Memory B cell (primary cell): Measurements from ENCODE around the gene RAI1.
"Not testable (repeated sequence)": the region's sequence is repeated elsewhere in the genome, so short reads cannot be mapped to it uniquely, and the experiment has no call there.

Experiments
- ATAC-seq: fragments of 150-1000 bp; cut with Tn5 transposase; 2 replicates; pipeline ENCODE4 v1.10.0; 2021; ENCODE audit warnings: low read depth, mild to moderate bottlenecking, moderate library complexity
- DNase-seq, 2 donors: peaks; one replicate each; pipeline ENCODE4 v3.0.0; 2022; ENCODE audit warnings: low spot score in 2 of 2
- H3K27ac Mint-ChIP-seq: one replicate; pipeline ENCODE4 v1.8.0; 2022; ENCODE audit warnings: mild to moderate bottlenecking, moderate library complexity, mixed read lengths
- H3K27me3 Mint-ChIP-seq: one replicate; pipeline ENCODE4 v1.8.0; 2022; ENCODE audit warnings: mixed read lengths
- H3K36me3 Mint-ChIP-seq: one replicate; pipeline ENCODE4 v1.8.0; 2022; ENCODE audit warnings: mild to moderate bottlenecking, mixed read lengths
- H3K4me1 Mint-ChIP-seq: one replicate; pipeline ENCODE4 v1.8.0; 2022; ENCODE audit warnings: mixed read lengths
- H3K4me3 Mint-ChIP-seq: one replicate; pipeline ENCODE4 v1.8.0; 2022; ENCODE audit warnings: mild to moderate bottlenecking, moderate library complexity, mixed read lengths
- H3K9me3 Mint-ChIP-seq: one replicate; pipeline ENCODE4 v1.8.0; 2022; ENCODE audit warnings: mixed read lengths

Gene RAI1

DNA sequence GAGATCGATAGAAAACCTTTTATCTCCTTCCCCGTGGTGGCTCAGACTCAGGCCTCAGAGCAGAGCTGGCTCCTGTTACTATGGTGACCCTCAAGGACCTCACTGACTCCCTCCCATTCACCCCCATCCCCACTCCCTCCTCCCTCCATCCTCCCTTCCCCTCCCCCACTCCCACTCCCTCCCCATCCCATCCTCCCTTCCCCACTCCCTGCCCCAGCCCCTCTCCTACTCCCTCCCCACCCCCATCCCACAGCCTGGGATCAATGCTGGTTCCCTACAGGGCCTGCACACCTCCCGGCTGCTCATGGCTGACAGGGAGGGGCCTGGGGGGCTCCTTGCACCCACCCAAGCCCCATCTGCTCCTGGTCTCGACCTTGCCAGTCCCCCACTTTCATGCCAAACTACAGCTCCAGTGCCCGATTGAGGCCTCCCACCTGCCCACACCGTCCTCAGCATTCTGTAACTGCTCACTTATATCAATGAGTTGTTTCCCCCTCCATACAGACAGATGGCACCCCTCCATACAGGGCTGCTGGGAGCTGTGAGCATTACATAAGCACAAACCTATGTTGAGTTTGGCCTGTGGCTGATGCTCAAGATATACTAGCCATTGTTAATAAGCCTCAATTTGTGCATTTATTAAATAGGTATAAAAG lies 11.6 kb upstream of the RAI1 start:
- no peak overlapping the region for H3K4me3 Mint-ChIP-seq
- no peaks in the 10 kb centered on the region for H3K36me3 Mint-ChIP-seq
- DNase-seq: no peak
- H3K27me3 Mint-ChIP-seq: no peaks in the 10 kb centered on the region
- H3K27ac Mint-ChIP-seq: no peak overlapping the region
- H3K9me3 Mint-ChIP-seq: no peaks in the 10 kb centered on the region
- ATAC-seq: no peak
- peaks cover 18% of the 10 kb centered on the region for H3K4me1 Mint-ChIP-seq

DNA sequence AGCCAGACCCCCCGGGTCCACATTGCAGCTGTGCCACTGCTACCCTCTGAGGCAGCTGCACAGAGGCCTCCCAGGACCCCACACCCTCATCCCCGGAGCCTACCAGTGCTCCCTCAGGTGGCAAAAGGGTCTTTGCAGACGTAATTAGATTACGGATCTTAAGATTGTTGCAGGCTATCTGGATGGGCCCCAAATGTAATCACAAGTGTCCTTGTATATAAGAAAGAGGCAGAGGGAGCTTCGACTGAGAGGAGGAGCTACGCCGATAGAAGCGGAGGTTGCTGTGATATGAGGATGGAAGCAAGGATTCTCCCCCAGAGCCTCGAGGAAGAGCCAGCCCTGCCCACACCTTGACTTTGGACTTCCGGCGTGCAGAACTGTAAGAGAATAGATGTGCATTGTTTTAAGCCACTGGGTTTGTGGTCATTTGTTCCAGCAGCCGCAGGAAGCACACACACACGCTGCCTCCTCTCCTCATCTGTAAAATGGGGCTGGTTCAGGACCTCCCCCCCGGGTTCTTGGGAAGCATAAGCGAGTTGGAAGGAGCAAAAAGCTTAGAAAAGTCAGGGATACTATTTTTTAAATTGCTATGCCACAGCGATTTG lies 10.5 kb upstream of the RAI1 start:
- Mint-ChIP-seq H3K4me1 (peaks cover 19% of the 10 kb centered on the region), H3K36me3 (no peaks in the 10 kb centered on the region), H3K27me3 (no peaks in the 10 kb centered on the region), H3K27ac (no peak overlapping the region), H3K4me3 (no peak overlapping the region), H3K9me3 (no peaks in the 10 kb centered on the region)
- no peak for DNase-seq
- no peak for ATAC-seq

DNA sequence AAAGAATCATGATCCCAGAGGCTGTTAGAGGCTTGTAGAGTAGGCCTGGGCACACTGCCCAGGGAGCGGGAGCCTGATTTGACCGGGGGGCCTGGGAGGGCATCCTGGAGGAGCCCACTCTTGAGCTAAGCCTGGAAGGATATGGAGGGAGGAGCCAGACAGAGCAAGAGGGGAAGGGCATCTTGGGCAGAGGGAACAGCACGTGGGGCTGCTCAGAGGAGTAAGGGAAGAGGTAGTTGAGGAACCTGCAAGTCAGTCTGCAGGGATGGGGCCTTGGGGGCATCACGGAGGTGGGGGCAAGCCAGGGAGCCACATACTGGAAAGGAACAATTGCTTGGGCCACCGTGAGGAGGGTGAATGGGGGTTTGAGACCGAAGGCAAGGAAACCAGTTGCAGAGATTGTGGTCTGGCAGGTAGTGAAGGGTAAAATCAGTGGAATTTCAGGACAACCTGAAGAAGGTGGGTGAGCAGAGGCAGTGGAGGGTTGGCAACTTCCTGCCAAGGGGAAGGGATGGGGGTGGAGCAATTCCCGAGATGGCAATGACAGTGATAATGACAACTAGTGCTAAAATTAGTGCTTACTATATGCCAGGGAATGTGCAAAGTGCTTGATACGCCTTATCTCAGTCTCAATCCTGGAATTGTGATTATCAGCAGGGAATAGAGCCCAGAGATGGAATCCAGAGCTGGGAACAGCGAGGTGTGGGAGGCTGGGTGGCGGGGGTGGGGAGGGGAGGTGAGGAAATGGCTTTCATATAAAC lies 9.7 kb upstream of the RAI1 start:
- Mint-ChIP-seq H3K27ac (no peak overlapping the region), H3K4me3 (no peak overlapping the region), H3K4me1 (peaks cover 26% of the 10 kb centered on the region), H3K27me3 (no peaks in the 10 kb centered on the region), H3K9me3 (no peaks in the 10 kb centered on the region), H3K36me3 (no peaks in the 10 kb centered on the region)
- ATAC-seq: no peak
- no peak for DNase-seq

DNA sequence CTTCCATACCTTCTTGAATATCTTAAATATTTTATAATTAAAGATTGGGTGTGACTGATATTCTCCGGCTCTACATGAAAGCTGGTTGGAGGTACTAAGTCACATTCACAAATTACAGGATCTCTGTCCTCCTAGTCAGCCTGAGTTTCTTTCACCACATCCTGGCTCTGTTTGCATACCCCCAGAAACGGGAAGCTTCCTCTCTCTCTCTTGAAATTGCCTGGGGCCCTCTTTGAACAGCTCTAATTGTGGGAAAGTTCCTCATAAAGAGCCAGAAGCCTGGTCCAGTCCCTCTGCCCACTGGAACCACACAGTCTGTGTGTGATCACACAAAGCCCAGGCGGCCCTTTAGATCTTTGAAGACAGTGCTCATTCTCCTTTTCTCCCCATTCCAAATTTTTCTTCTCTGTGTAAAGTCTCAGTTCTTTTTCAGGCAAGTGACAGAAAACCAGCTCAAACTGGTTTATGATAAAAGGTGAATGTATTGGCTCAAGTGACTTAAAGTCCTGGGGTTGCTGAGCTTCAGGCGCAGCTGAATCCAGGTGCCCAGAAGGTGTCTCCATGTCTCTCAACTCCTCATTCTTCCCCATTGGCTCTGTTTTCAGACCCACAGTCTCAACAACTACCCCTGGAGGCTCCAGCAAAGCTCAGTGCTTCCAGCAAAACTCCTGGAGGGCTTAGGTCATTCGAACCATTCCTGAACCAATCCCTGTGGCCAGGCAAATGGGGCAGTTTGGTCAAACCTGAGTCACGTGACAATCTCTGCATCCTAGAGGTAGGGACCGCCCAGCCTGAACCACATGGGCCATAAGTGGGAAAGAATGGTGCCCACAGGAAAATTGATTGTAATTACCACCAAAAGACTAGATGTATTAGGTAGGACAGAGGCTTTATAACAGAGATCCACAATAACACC lies 8.5 kb upstream of the RAI1 start:
- ATAC-seq: peak; percentile 55
- no peak overlapping the region for H3K27ac Mint-ChIP-seq
- no peaks in the 10 kb centered on the region for H3K36me3 Mint-ChIP-seq
- peak overlapping the region; percentile 49 for H3K4me3 Mint-ChIP-seq
- H3K4me1 Mint-ChIP-seq: peaks cover 33% of the 10 kb centered on the region
- H3K9me3 Mint-ChIP-seq: no peaks in the 10 kb centered on the region
- H3K27me3 Mint-ChIP-seq: no peaks in the 10 kb centered on the region
- no peak for DNase-seq

DNA sequence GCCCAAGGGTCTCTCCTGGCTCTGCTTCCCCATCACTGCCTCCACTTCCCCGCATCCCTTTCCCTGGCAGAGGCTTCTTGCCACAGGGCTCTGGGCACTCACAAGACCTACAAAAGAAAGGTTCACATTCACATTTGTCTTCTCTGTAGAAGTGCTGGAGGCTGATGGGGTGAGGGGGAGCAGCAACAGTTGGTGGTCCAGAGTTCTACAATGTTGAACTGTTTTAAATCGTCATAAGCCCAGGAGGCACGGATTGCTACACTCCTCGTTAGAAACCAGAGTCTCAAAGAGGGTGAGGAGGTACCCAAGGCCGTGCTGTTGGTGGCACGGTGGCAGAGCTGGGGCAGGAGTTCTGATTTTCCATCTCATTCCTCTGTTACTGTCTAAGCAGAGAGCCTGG lies 5.8 kb upstream of the RAI1 start:
- H3K9me3 Mint-ChIP-seq: no peaks in the 10 kb centered on the region
- no peak overlapping the region for H3K27ac Mint-ChIP-seq
- H3K36me3 Mint-ChIP-seq: no peaks in the 10 kb centered on the region
- DNase-seq (no peak), ATAC-seq (no peak)
- no peak overlapping the region for H3K4me3 Mint-ChIP-seq
- peaks cover 3% of the 10 kb centered on the region for H3K27me3 Mint-ChIP-seq
- peaks cover 33% of the 10 kb centered on the region for H3K4me1 Mint-ChIP-seq

DNA sequence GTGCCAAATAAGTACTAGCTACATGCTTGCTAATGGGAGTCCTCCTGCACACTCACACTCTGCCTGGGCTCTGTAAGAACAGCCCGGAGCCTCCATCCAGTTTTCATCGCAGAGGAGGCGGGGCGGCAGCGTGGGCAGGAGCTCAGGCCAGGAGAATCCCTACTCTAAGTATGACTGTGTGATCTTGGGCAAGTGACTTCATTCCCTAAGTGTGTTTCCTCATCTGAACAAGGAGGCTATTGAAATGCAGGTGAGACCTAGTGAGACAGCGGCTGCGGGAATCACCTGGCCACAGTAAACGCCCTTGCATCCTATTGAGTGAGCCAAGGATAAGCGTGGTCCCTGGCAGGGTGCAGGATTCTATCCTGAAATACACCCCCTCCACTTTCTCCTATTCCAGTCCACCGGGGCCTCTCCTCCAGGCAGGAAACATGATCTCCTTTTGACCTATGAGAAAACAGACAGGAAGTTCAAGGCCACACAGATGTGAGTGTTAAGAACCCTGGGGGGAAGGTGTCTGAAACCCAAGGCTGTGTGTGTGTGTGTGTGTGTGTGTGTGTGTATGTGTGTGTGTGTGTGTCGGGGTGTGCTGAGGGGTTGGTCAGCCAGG lies 5.2 kb upstream of the RAI1 start:
- Mint-ChIP-seq H3K9me3 (no peaks in the 10 kb centered on the region), H3K4me1 (peaks cover 35% of the 10 kb centered on the region), H3K36me3 (no peaks in the 10 kb centered on the region), H3K27me3 (peaks cover 5% of the 10 kb centered on the region), H3K4me3 (peak overlapping the region; percentile 16), H3K27ac (peak overlapping the region; percentile 69)
- no peak for DNase-seq
- ATAC-seq: peak; percentile 22

DNA sequence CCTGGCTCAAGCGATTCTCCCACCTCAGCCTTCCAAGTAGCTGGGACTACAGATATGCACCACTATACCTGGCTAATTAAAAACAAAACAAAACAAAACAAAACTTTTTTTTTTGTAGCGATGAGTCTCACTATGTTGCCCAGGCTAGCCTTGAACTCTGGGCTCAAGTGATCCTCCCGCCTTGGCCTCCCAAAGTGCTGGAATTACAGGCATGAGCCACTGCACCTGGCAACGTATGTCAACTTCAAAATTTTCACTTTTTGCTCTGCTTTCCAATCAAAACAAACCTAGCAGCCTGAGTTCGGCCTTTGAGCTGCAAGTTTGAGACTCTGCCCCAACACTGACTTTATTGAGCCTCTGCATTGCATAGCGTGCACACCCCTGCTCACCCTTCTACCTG lies 4.5 kb upstream of the RAI1 start:
- Mint-ChIP-seq H3K27ac (peak overlapping the region; percentile 69), H3K9me3 (no peaks in the 10 kb centered on the region), H3K4me3 (peak overlapping the region; percentile 61), H3K27me3 (peaks cover 5% of the 10 kb centered on the region), H3K36me3 (no peaks in the 10 kb centered on the region), H3K4me1 (peaks cover 31% of the 10 kb centered on the region)
- no peak for DNase-seq
- ATAC-seq: no peak

DNA sequence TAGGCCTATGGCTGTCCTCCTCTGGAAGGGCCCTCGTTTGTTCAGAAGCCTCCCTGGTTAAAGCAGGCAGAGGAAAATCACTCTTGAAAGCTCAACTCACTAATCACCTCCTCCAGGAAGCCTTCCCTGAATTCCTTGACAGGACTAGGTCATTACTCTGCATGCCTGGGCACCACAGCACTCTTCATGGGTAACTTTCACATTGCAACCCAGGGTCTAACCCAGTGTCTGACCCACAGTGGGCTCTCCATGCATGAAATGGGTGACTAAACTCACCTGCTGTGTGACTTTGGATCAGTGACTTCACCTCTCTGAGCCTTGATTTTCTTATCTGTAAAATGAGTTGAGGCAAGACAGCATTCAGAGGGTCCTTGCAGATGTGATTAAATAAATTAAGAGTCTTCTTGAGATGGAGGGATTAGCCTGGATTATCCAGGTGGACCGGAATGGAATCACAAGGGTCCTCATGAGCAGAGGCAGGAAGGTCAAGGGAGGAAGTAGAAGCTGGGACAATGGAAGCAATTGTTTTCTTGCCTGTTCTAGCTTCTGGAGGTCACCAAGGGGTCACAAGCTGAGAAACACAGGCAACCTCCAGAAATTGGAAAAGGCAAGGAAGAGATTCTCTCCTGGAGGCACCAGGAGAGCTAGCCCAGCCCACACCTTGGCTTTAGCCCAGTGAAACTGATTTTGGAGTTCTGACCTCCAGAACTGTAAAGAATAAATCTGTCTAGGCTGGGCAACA lies 3.8 kb upstream of the RAI1 start:
- Mint-ChIP-seq H3K27me3 (peaks cover 5% of the 10 kb centered on the region), H3K36me3 (no peaks in the 10 kb centered on the region), H3K4me3 (no peak overlapping the region), H3K27ac (no peak overlapping the region), H3K4me1 (peaks cover 29% of the 10 kb centered on the region), H3K9me3 (no peaks in the 10 kb centered on the region)
- DNase-seq (no peak), ATAC-seq (no peak)

DNA sequence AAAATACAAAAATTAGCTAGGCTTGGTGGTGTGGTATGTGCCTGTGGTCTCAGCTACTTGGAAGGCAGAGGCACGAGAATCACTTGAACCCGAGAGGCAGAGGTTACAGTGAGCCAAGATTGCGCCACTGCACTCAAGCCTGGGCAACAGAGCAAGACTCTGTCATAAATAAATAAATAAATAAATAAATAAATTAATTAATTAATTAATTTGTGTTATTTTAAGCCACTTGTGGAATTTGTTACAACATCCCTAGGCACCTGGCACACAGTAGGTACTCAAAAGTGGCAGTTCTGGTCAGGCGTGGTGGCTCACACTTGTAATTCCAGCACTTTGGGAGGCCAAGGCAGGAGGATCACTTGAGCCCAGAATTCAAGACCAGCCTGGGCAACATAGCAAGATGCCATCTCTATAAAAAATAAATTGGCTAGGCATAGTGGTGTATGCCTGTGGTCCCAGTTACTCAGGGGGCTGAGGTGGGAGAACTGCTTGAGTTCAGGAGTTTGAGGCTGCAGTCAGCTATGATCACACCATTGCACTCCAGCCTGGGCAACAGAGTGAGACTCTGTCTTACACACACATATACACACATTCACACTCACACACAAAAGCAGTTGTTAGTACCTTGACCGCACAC lies 3.1 kb upstream of the RAI1 start:
- H3K4me1 Mint-ChIP-seq: peaks cover 24% of the 10 kb centered on the region
- H3K4me3 Mint-ChIP-seq, H3K9me3 Mint-ChIP-seq, H3K27me3 Mint-ChIP-seq, ATAC-seq, H3K27ac Mint-ChIP-seq, DNase-seq, H3K36me3 Mint-ChIP-seq: not testable (repeated sequence)

DNA sequence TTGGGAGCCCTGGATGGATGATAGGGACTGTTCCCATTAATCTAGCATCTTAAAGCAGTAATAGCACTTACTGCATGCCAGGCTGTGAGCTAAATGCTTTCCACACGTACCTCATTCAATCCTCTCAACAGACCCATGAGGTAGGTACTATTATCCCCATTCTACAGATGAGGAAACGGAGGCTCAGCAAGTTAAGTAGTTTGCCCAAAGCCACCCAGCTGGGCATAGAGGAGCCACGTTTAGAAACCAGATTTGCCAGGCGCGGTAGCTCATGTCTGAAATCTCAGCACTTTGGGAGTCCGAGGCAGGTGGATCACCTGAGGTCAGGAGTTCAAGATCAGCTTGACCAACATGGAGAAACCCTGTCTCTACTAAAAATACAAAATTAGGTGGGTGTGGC lies 2.0 kb upstream of the RAI1 start:
- H3K4me3 Mint-ChIP-seq: no peak overlapping the region
- no peaks in the 10 kb centered on the region for H3K36me3 Mint-ChIP-seq
- no peaks in the 10 kb centered on the region for H3K9me3 Mint-ChIP-seq
- H3K27ac Mint-ChIP-seq: no peak overlapping the region
- peaks cover 24% of the 10 kb centered on the region for H3K4me1 Mint-ChIP-seq
- H3K27me3 Mint-ChIP-seq: peaks cover 5% of the 10 kb centered on the region
- ATAC-seq: no peak
- DNase-seq: no peak

DNA sequence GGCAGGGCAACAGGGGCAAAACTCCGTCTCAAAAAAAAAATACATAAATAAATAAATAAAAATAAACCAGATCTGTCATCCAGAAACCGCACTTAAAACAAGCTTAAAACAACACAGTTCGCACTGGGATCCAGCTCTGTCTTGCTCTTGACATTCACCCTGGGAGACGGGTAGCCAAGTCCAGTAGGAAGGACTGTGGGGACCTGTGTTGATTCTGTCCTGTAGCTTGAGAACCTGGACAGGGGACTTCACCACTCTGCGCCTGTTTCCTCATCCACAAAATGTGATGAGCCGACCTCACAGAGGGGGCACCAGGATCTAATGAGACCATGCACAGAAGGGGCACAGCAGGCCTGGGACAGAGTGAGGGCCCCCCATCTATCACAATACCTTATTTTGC lies 1.5 kb upstream of the RAI1 start:
- H3K27ac Mint-ChIP-seq: no peak overlapping the region

DNA sequence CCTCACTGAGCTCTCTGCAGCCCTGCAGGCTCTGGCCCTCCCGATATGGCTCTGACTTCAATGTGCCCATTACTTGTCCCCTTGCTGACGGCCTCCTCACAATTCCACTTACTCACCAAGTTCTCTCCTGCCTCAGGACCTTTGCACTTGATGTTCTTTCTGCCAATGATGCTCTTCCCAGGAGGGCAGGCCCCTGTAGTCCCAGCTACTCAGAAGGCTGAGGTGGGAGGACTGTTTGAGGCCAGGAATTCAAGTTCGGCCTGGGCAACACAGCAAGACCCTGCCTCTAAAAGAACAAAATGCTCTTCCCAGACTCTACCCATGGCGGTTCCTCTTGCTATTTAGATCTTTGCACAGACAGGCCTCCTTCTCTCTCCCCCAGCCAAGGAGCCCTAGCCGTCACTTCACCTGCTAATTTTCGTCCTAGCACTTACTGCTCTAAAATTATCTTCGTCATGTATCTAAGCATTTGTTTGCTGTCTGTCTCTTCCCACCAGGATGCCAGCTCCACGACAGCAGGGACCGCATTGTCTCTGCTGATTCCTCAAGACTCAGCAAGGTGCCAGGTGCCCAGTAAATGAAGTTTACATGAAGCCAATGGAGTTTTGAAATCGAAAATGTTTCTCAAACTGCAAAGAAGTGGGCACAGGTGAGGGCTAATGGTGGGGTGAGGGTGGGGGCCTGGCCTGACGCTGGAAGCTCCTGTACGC lies 626 bp upstream of the RAI1 start:
- Mint-ChIP-seq H3K27ac (peak overlapping the region; percentile 28), H3K36me3 (no peaks in the 10 kb centered on the region), H3K4me3 (peak overlapping the region; percentile 37), H3K27me3 (peaks cover 5% of the 10 kb centered on the region), H3K9me3 (no peaks in the 10 kb centered on the region), H3K4me1 (peaks cover 26% of the 10 kb centered on the region)
- no peak for DNase-seq
- ATAC-seq: no peak

More for the DNA sequence above, 1.5 kb upstream of the RAI1 start:
- Mint-ChIP-seq H3K27me3 (peaks cover 5% of the 10 kb centered on the region), H3K4me3 (no peak overlapping the region), H3K9me3 (no peaks in the 10 kb centered on the region), H3K4me1 (peaks cover 24% of the 10 kb centered on the region), H3K36me3 (no peaks in the 10 kb centered on the region)
- ATAC-seq (no peak), DNase-seq (no peak)
